Lower leg skin (tissue), 4 donors: Measurements from ENCODE around the gene ADGRG6. TPM values are rescaled to one million over a fixed set of nuclear protein-coding genes. Genes with fewer than 3 reads are reported as not detected.

Source experiments
- DNase-seq, 2 donors: peaks; one replicate each; pipeline ENCODE4 v3.0.0-alpha.2; 2019; ENCODE audit warnings: low spot score in 2 of 2
- H3K4me3 ChIP-seq: fragments of 200-600 bp; sonication (generic); 2 replicates; pipeline ENCODE4 v1.5.1; 2017; ENCODE audit warnings: mild to moderate bottlenecking, low read depth; ENCODE audit not compliant: poor library complexity, severe bottlenecking
- CTCF ChIP-seq, 3 donors: fragments of 450-650 bp; IDR thresholded peaks; one replicate each; pipeline ENCODE4 v1.5.1; 2016; ENCODE audit warnings: antibody characterized with exemption in 3 of 3, mild to moderate bottlenecking in 3 of 3, moderate library complexity in 2 of 3
- POLR2A ChIP-seq, 2 donors: fragments of 450-650 bp; IDR thresholded peaks; one replicate each; pipeline ENCODE4 v1.6.1; 2016 to 2017; ENCODE audit warnings: antibody characterized with exemption in 2 of 2, mild to moderate bottlenecking in 1 of 2, moderate library complexity in 1 of 2
- WGBS, 2 donors: methylation state at CpG; one replicate each; pipeline ENCODE4 v1.1.5; 2018; 5-methylcytosine and 5-hydroxymethylcytosine counted together
- intact Hi-C: fragments of 100-400 bp; cut with DNase I; formaldehyde crosslinking; loops from one replicate; pipeline ENCODE4 v1.15.0; 2023; ENCODE audit warnings: low total_unique reads
- total RNA-seq, 4 donors: library from RNA; depleted of rRNA; stranded (reverse); fragments of >200 nt; gene quantifications; one replicate each; pipeline ENCODE4 v1.1.0, GENCODE V29; 2016

Gene ADGRG6
- total RNA-seq, 4 donors from 2014 or later = 41.8 to 54.8 (median 50.0) TPM

GRCh38 chr6:142399739-142400138 is 97.9 kb downstream of the ADGRG6 start:
- TF ChIP-seq POLR2A (IDR thresholded peaks at IDR 0.05) = no peak
- no peak for TF ChIP-seq CTCF (IDR thresholded peaks at IDR 0.05)
- DNase-seq = no peak
- WGBS, 2 donors = 89 to 92% methylated on average over 2 of the region's 2 CpGs
- intact Hi-C loops = no loop called here
- no peak overlapping the region for H3K4me3 ChIP-seq

- WGBS, 2 donors = 81 to 82% methylated on average over 4 of the region's 4 CpGs
- DNase-seq = no peak
- H3K4me3 ChIP-seq = no peak overlapping the region
- intact Hi-C loops = no loop called here
- no peak for TF ChIP-seq POLR2A (IDR thresholded peaks at IDR 0.05)
- no peak for TF ChIP-seq CTCF (IDR thresholded peaks at IDR 0.05)
Observed at GRCh38 chr6:142400495-142400894, 98.7 kb downstream of the ADGRG6 start.

GRCh38 chr6:142401838-142402237 is 100.0 kb downstream of the ADGRG6 start:
- no peak for DNase-seq
- WGBS, 2 donors = 91 to 95% methylated on average over 1 of the region's 1 CpG
- no peak overlapping the region for H3K4me3 ChIP-seq
- intact Hi-C loops = no loop called here
- no peak for TF ChIP-seq CTCF (IDR thresholded peaks at IDR 0.05)
- TF ChIP-seq POLR2A (IDR thresholded peaks at IDR 0.05) = no peak

- TF ChIP-seq POLR2A (IDR thresholded peaks at IDR 0.05) (no peak), CTCF (IDR thresholded peaks at IDR 0.05) (no peak)
- no peak for DNase-seq
- H3K4me3 ChIP-seq = no peak overlapping the region
- intact Hi-C loops = no loop called here
- WGBS, 2 donors = 94 to 97% methylated on average over 3 of the region's 3 CpGs
Observed at GRCh38 chr6:142404751-142405150, 102.9 kb downstream of the ADGRG6 start.

GRCh38 chr6:142406131-142406530 is 104.3 kb downstream of the ADGRG6 start:
- no peak overlapping the region for H3K4me3 ChIP-seq
- TF ChIP-seq CTCF (IDR thresholded peaks at IDR 0.05) = no peak
- no peak for TF ChIP-seq POLR2A (IDR thresholded peaks at IDR 0.05)
- no peak for DNase-seq
- WGBS, 2 donors = 74 to 82% methylated on average over 3 of the region's 3 CpGs
- intact Hi-C loops = no loop called here

- 74 to 84% methylated on average over 3 of the region's 3 CpGs for WGBS, 2 donors
- TF ChIP-seq CTCF (IDR thresholded peaks at IDR 0.05) (no peak), POLR2A (IDR thresholded peaks at IDR 0.05) (no peak)
- DNase-seq = no peak
- H3K4me3 ChIP-seq = no peak overlapping the region
- intact Hi-C loops = no loop called here
Observed at GRCh38 chr6:142407685-142408273, 106.0 kb downstream of the ADGRG6 start.
